ENCODE results near the gene IL27RA. TPM values are rescaled to one million over a fixed set of nuclear protein-coding genes. Genes with fewer than 3 reads are reported as not detected.
A peak's percentile ranks its signal among the peaks of the same experiment; 100 is the strongest.
"Not testable (repeated sequence)": the region's sequence is repeated elsewhere in the genome, so short reads cannot be mapped to it uniquely, and the experiment has no call there.

Gene IL27RA
- total RNA-seq, 1 donor from 2014 or later, result 4.3 TPM

- no peak for DNase-seq
Measured at GRCh38 chr19:13999085-13999484, 32.5 kb upstream of the IL27RA start.

GRCh38 chr19:14000691-14001375 is 30.7 kb upstream of the IL27RA start:
- no peak for DNase-seq

- no peak for DNase-seq
Measured at GRCh38 chr19:14002571-14003250, 28.9 kb upstream of the IL27RA start.

- DNase-seq, result no peak
Measured at GRCh38 chr19:14003251-14004055, 28.1 kb upstream of the IL27RA start.

- peak; percentile 27 for DNase-seq
Measured at GRCh38 chr19:14004619-14005348, 26.8 kb upstream of the IL27RA start.

GRCh38 chr19:14005349-14006084 is 26.0 kb upstream of the IL27RA start:
- DNase-seq, result peak; percentile 95

GRCh38 chr19:14006085-14006765 is 25.3 kb upstream of the IL27RA start, which contains the start of gene RFX1:
Gene RFX1 (minus strand): TSS chr19:14006320. CDS start chr19:13993843, 12,477 bp downstream.
- DNase-seq, result peak; percentile 100

- DNase-seq, result no peak
Measured at GRCh38 chr19:14006766-14007562, 24.6 kb upstream of the IL27RA start.

GRCh38 chr19:14012378-14012915 is 19.1 kb upstream of the IL27RA start:
- DNase-seq, result no peak

- DNase-seq, result no peak
Measured at GRCh38 chr19:14015524-14016035, 16.0 kb upstream of the IL27RA start.

GRCh38 chr19:14019100-14019499 is 12.5 kb upstream of the IL27RA start:
- no peak for DNase-seq

GRCh38 chr19:14019739-14020138 is 11.8 kb upstream of the IL27RA start:
- not testable (repeated sequence) for DNase-seq

GRCh38 chr19:14021474-14021873 is 10.1 kb upstream of the IL27RA start:
- peak; percentile 29 for DNase-seq

- DNase-seq, result no peak
Measured at GRCh38 chr19:14022469-14022868, 9.1 kb upstream of the IL27RA start.

GRCh38 chr19:14023404-14024235 is 7.9 kb upstream of the IL27RA start:
- DNase-seq, result peak; percentile 47

GRCh38 chr19:14026652-14027192 is 4.8 kb upstream of the IL27RA start:
- DNase-seq, result not testable (repeated sequence)

GRCh38 chr19:14027856-14028450 is 3.6 kb upstream of the IL27RA start, which contains the start of gene RLN3:
Gene RLN3 (plus strand): TSS chr19:14028148. CDS start chr19:14028205, 57 bp downstream.
- no peak for DNase-seq

GRCh38 chr19:14028901-14029300 is 2.7 kb upstream of the IL27RA start:
- DNase-seq, result no peak
